B cell (primary cell): ENCODE measurements around the gene MT1A. TPM values are rescaled to one million over a fixed set of nuclear protein-coding genes. Genes with fewer than 3 reads are reported as not detected.

Experiments
- ATAC-seq: fragments of 200-7000 bp; cut with Tn5 transposase; one replicate; pipeline ENCODE4 v1.10.0; 2021; ENCODE audit warnings: low read depth, mild to moderate bottlenecking, moderate number of reproducible peaks, moderate library complexity
- CTCF ChIA-PET: fragments of 350-600 bp; sonication (Branson Sonifier 250); formaldehyde crosslinking; loops from one replicate; lab custom pipeline; 2021; ENCODE audit warnings: antibody characterized with exemption, inconsistent platforms; lab: Charles Lee
- POLR2A ChIA-PET: fragments of 350-600 bp; sonication (Branson Sonifier 250); formaldehyde crosslinking; loops from one replicate; lab custom pipeline; 2021; ENCODE audit warnings: antibody characterized with exemption; lab: Charles Lee
- DNase-seq: peaks from one replicate; pipeline ENCODE4 v3.0.0; 2013
- H2AFZ ChIP-seq: 2 replicates; pipeline ENCODE4 v1.6.1; 2012; ENCODE audit warnings: mild to moderate bottlenecking, low read depth, low read length; ENCODE audit not compliant: insufficient read depth, poor library complexity, severe bottlenecking
- H3K27ac ChIP-seq, 2 donors: 1 replicate in 1 of 2; 2 replicates in 1 of 2; pipeline ENCODE4 v1.5.1; 2012 to 2013; ENCODE audit warnings: low read length in 2 of 2, mild to moderate bottlenecking in 2 of 2, moderate library complexity in 1 of 2
- H3K27me3 ChIP-seq, 4 experiments: fragments of 200-600 bp in 1 of 4; sonication (generic) in 1 of 4; replicated peaks in 1 of 4; 1 replicate in 2 of 4; 2 replicates in 2 of 4; pipeline versions ENCODE4 v1.6.1 to v1.7.0; 2013 to 2016; ENCODE audit warnings: low read length in 3 of 4, mild to moderate bottlenecking in 2 of 4, mixed read lengths in 1 of 4, moderate library complexity in 1 of 4; ENCODE audit not compliant: insufficient read depth in 4 of 4, control insufficient read depth in 3 of 4; ENCODE audit errors: control extremely low read depth in 1 of 4
- H3K36me3 ChIP-seq, 2 experiments: replicated peaks in 1 of 2; 1 replicate in 1 of 2; 2 replicates in 1 of 2; pipeline versions ENCODE4 v1.6.1 to v1.7.1; 2013; ENCODE audit warnings: low read length in 1 of 2; ENCODE audit not compliant: insufficient read depth in 2 of 2, control insufficient read depth in 1 of 2; ENCODE audit errors: control extremely low read depth in 1 of 2, extremely low read depth in 1 of 2
- H3K4me1 ChIP-seq, 2 donors: fragments of 200-600 bp in 1 of 2; sonication (generic) in 1 of 2; 1 replicate in 1 of 2; 2 replicates in 1 of 2; pipeline versions ENCODE4 v1.5.1 to v1.6.1; 2013 to 2017; ENCODE audit warnings: low read length in 2 of 2; ENCODE audit not compliant: control insufficient read depth in 2 of 2, insufficient read depth in 2 of 2
- H3K4me2 ChIP-seq: replicated peaks from 2 replicates; pipeline ENCODE3; 2012; ENCODE audit warnings: mild to moderate bottlenecking, low read depth, low read length; ENCODE audit not compliant: poor library complexity, severe bottlenecking
- H3K4me3 ChIP-seq, 5 experiments: fragments of 200-600 bp in 1 of 5; sonication (generic) in 1 of 5; 1 replicate in 3 of 5; 2 replicates in 2 of 5; pipeline versions ENCODE4 v1.5.1 to v1.7.0; 2011 to 2016; ENCODE audit warnings: low read length in 4 of 5, mild to moderate bottlenecking in 4 of 5, low read depth in 2 of 5, control low read depth in 1 of 5, moderate library complexity in 1 of 5; ENCODE audit not compliant: insufficient read depth in 1 of 5; ENCODE audit errors: control extremely low read depth in 1 of 5, extremely low read depth in 1 of 5
- H3K79me2 ChIP-seq: fragments of 200-600 bp; sonication (generic); one replicate; pipeline ENCODE4 v1.6.0; 2016; ENCODE audit warnings: low read length; ENCODE audit not compliant: control insufficient read depth, insufficient read depth
- H3K9ac ChIP-seq: fragments of 200-600 bp; sonication (generic); 2 replicates; pipeline ENCODE4 v1.6.1; 2017; ENCODE audit warnings: mild to moderate bottlenecking, low read length, moderate library complexity
- H3K9me3 ChIP-seq, 3 donors: one replicate each; pipeline versions ENCODE4 v1.6.1 to v1.7.1; 2013; ENCODE audit warnings: low read length in 2 of 3; ENCODE audit not compliant: control insufficient read depth in 2 of 3, insufficient read depth in 1 of 3; ENCODE audit errors: control extremely low read depth in 1 of 3
- H4K20me1 ChIP-seq: 2 replicates; pipeline ENCODE4 v1.6.0; 2012; ENCODE audit warnings: mild to moderate bottlenecking, low read length; ENCODE audit not compliant: insufficient read depth, control insufficient read depth, poor library complexity, severe bottlenecking
- H3K27ac Mint-ChIP-seq: one replicate; pipeline ENCODE4 v1.8.0; 2021; ENCODE audit warnings: mixed read lengths
- H3K27me3 Mint-ChIP-seq: one replicate; pipeline ENCODE4 v1.8.0; 2021; ENCODE audit warnings: mixed read lengths
- H3K4me1 Mint-ChIP-seq: one replicate; pipeline ENCODE4 v1.8.0; 2021; ENCODE audit warnings: mixed read lengths
- H3K4me3 Mint-ChIP-seq: one replicate; pipeline ENCODE4 v1.8.0; 2021; ENCODE audit warnings: mixed read lengths
- H3K9me3 Mint-ChIP-seq: one replicate; pipeline ENCODE4 v1.8.0; 2022; ENCODE audit warnings: mixed read lengths; ENCODE audit not compliant: insufficient read depth
- CTCF ChIP-seq: fragments of 200-600 bp; IDR thresholded peaks from one replicate; pipeline ENCODE4 v1.8.0; 2022; ENCODE audit warnings: antibody characterized with exemption, mild to moderate bottlenecking
- EZH2 ChIP-seq: IDR thresholded peaks from 2 replicates; pipeline ENCODE4 v1.6.1; 2012; ENCODE audit warnings: borderline replicate concordance, low read depth, mild to moderate bottlenecking, moderate library complexity, low read length; ENCODE audit not compliant: insufficient read depth, poor library complexity, severe bottlenecking
- WGBS: methylation state at CpG from one replicate; pipeline ENCODE4 v1.1.5; 2013; ENCODE audit warnings: missing lambda C conversion rate; ENCODE audit not compliant: insufficient coverage; 5-methylcytosine and 5-hydroxymethylcytosine counted together
- intact Hi-C: fragments of 100-400 bp; cut with micrococcal nuclease; formaldehyde crosslinking; loops from one replicate; pipeline ENCODE4 v1.10.0; 2022
- polyA plus RNA-seq: library from polyadenylated mRNA; depleted of rRNA; stranded (reverse); fragments of >200 nt; gene quantifications from 2 replicates; pipeline ENCODE4 v1.2.3, GENCODE V29; 2012
- total RNA-seq, 2 donors: library from RNA; stranded (reverse); fragments of 120-200 nt in 1 of 2; gene quantifications; 1 replicate in 1 of 2; 2 replicates in 1 of 2; pipeline versions ENCODE4 v1.2.3 to v1.2.4, GENCODE V29; 2013 to 2022

MT1A gene
- total and polyA plus RNA-seq, 2 donors (not counting 1 experiment from before 2014, with no cell fraction given): not detected

- ChIA-PET CTCF (interaction anchor here (0.9 to 1.8 kb wide), 5 partner anchors 10 to 160 kb away, joined by 3 to 5 read pairs (median 4); partner anchors contain the start of genes NUDT21 and OGFOD1), POLR2A (interaction anchor here (0.6 kb wide), 1 partner anchor 8 kb away, joined by 3 read pairs; no protein-coding TSS in a partner anchor)
- Mint-ChIP-seq H3K27ac (peak overlapping the region; percentile 66), H3K4me1 (peaks cover 37% of the 10 kb centered on the region), H3K9me3 (no peaks in the 10 kb centered on the region), H3K27me3 (peaks cover 1% of the 10 kb centered on the region), H3K4me3 (peak overlapping the region; percentile 30)
- Histone ChIP-seq H4K20me1 (no peaks in the 10 kb centered on the region), H3K36me3 (no peaks in the 10 kb centered on the region), H3K27ac (no peak overlapping the region), H3K9ac (no peak overlapping the region), H3K79me2 (no peaks in the 10 kb centered on the region), H3K4me2 (no peak overlapping the region), H2AFZ (no peak overlapping the region), H3K27me3 (peaks cover 0 to 2% (median 0%) of the 10 kb centered on the region in 4 experiments), H3K4me3 (no peak overlapping the region), H3K4me1 (peaks cover 21 to 41% of the 10 kb centered on the region in 2 donors), H3K9me3 (no peaks in the 10 kb centered on the region)
- no peak for DNase-seq
- TF ChIP-seq EZH2 (no peak), CTCF (no peak)
- intact Hi-C loops: no loop called here
- 93% methylated on average over 2 of the region's 2 CpGs for WGBS
- ATAC-seq: no peak
Measured at GRCh38 chr16:56611281-56611833, 27.1 kb upstream of the MT1A start.

- POLR2A ChIA-PET: no interaction called here
- H3K27ac ChIP-seq: no peak overlapping the region
- H3K79me2 ChIP-seq: no peaks in the 10 kb centered on the region
- no peak overlapping the region for H2AFZ ChIP-seq
- no peaks in the 10 kb centered on the region for H3K36me3 ChIP-seq
- no peaks in the 10 kb centered on the region for H4K20me1 ChIP-seq
- peaks cover 0 to 25% (median 12%) of the 10 kb centered on the region in 4 experiments for H3K27me3 ChIP-seq
- H3K4me3 Mint-ChIP-seq: no peak overlapping the region
- no peaks in the 10 kb centered on the region for H3K9me3 ChIP-seq
- intact Hi-C loops: no loop called here
- H3K27ac Mint-ChIP-seq: no peak overlapping the region
- TF ChIP-seq EZH2 (no peak), CTCF (no peak)
- H3K9me3 Mint-ChIP-seq: no peaks in the 10 kb centered on the region
- ATAC-seq: no peak
- H3K4me2 ChIP-seq: no peak overlapping the region
- no peak overlapping the region for H3K9ac ChIP-seq
- H3K4me1 Mint-ChIP-seq: peaks cover 35% of the 10 kb centered on the region
- H3K4me1 ChIP-seq: peaks cover 26 to 35% of the 10 kb centered on the region in 2 donors
- CTCF ChIA-PET: no interaction called here
- H3K4me3 ChIP-seq: no peak overlapping the region
- H3K27me3 Mint-ChIP-seq: peaks cover 21% of the 10 kb centered on the region
- DNase-seq: no peak
Measured at GRCh38 chr16:56613706-56614105, 24.8 kb upstream of the MT1A start.
